ENCODE measurements around the gene VIPR1. TPM values are rescaled to one million over a fixed set of nuclear protein-coding genes. Genes with fewer than 3 reads are reported as not detected.

VIPR1 gene
- total and polyA plus RNA-seq, 7 donors, result 2.6 to 50.6 (median 9.6) TPM

GRCh38 chr3:42581709-42582473 lies 79.4 kb downstream of the VIPR1 start, which contains the start of gene SEC22C:
SEC22C (minus strand) TSS chr3:42581967; CDS start chr3:42569046, 12,921 bp downstream.
- 1% methylated on average over 77 of the region's 77 CpGs for WGBS, 2 donors
- Histone ChIP-seq H3K27me3 (no peaks in the 10 kb centered on the region), H3K4me1 (peaks cover 0 to 26% (median 20%) of the 10 kb centered on the region in 4 donors), H3K36me3 (peaks cover 0 to 6% (median 0%) of the 10 kb centered on the region in 4 donors), H3K27ac (peak within 1 kb of the TSS; percentile 87 to 93 (median 90)), H3K4me3 (peak within 1 kb of the TSS; percentile 56 to 97 (median 86)), H3K9me3 (no peaks in the 10 kb centered on the region)
- no peak for TF ChIP-seq CTCF (IDR thresholded peaks at IDR 0.05)
- no peak for TF ChIP-seq EP300 (IDR thresholded peaks at IDR 0.05)
- peak; percentile 58 to 67 for TF ChIP-seq POLR2A (IDR thresholded peaks at IDR 0.05)
- TF ChIP-seq POLR2AphosphoS5 (IDR thresholded peaks at IDR 0.05), result peak; percentile 82 to 96 (median 86)
- DNase-seq, result peak; percentile 98
- intact Hi-C loops (cut with DNase I), result loop anchor here (5.0 kb wide), 3 partner anchors 70 to 250 kb away; partner anchors contain the start of gene ZBTB47

- H3K27me3 ChIP-seq, result no peaks in the 10 kb centered on the region
- WGBS, 2 donors, result 0 to 1% methylated on average over 3 of the region's 3 CpGs
Observed at GRCh38 chr3:42582474-42583070, 80.1 kb downstream of the VIPR1 start.

More at GRCh38 chr3:42582474-42583070, 80.1 kb downstream of the VIPR1 start:
- H3K9me3 ChIP-seq, result no peaks in the 10 kb centered on the region
- no peak for TF ChIP-seq CTCF (IDR thresholded peaks at IDR 0.05)
- H3K4me3 ChIP-seq, result peak overlapping the region; percentile 56 to 97 (median 86)
- DNase-seq, result no peak
- H3K36me3 ChIP-seq, result peaks cover 0 to 6% (median 0%) of the 10 kb centered on the region in 4 donors
- intact Hi-C loops (cut with DNase I), result loop anchor here (5.0 kb wide), 3 partner anchors 70 to 250 kb away; partner anchors contain the start of gene ZBTB47
- H3K4me1 ChIP-seq, result peaks cover 0 to 26% (median 20%) of the 10 kb centered on the region in 4 donors
- H3K27ac ChIP-seq, result peak overlapping the region; percentile 87 to 93 (median 90)

Small RNA genes within 50 kb of the gene (small RNA-seq; reads per million reads assigned to genes)
- gene AC092047.1, result 0 reads per million in 3 donors

Other genes with a start within 250 kb of the VIPR1 start
- 10 to 100 TPM in 2 of 4 donors, 1 to 10 TPM in 2; 6.9 to 12.5 (median 8.8) TPM for gene CCK, start 236.5 kb upstream of the VIPR1 start, total RNA-seq
- gene CCK, start 236.5 kb upstream of the VIPR1 start, polyA plus RNA-seq, result under 1 TPM in 1 of 3 donors, not detected in 2; 0.20 TPM
- gene LYZL4, start 92.0 kb upstream of the VIPR1 start, total RNA-seq, result not detected
- not detected for gene LYZL4, start 92.0 kb upstream of the VIPR1 start, polyA plus RNA-seq
- 10 to 100 TPM; 48.5 to 89.2 (median 57.2) TPM for gene SEC22C, start 79.3 kb downstream of the VIPR1 start, total RNA-seq
- 10 to 100 TPM in 2 of 3 donors, 1 to 10 TPM in 1; 8.4 to 18.2 (median 11.3) TPM for gene SEC22C, start 79.3 kb downstream of the VIPR1 start, polyA plus RNA-seq
- 10 to 100 TPM in 2 of 4 donors, 1 to 10 TPM in 2; 9.1 to 27.0 (median 12.8) TPM for gene SS18L2, start 88.2 kb downstream of the VIPR1 start, total RNA-seq
- 10 to 100 TPM; 36.6 to 67.3 (median 41.5) TPM for gene SS18L2, start 88.2 kb downstream of the VIPR1 start, polyA plus RNA-seq
- 100 to 1,000 TPM in 1 of 4 donors, 10 to 100 TPM in 3; 81.3 to 130 (median 84.4) TPM for gene NKTR, start 98.0 kb downstream of the VIPR1 start, total RNA-seq
- gene NKTR, start 98.0 kb downstream of the VIPR1 start, polyA plus RNA-seq, result 10 to 100 TPM in 1 of 3 donors, 1 to 10 TPM in 2; 1.8 to 27.9 (median 2.5) TPM
- 10 to 100 TPM; 34.9 to 74.8 (median 56.9) TPM for gene ZBTB47, start 151.1 kb downstream of the VIPR1 start, total RNA-seq
- 10 to 100 TPM in 1 of 3 donors, 1 to 10 TPM in 2; 6.2 to 21.0 (median 9.5) TPM for gene ZBTB47, start 151.1 kb downstream of the VIPR1 start, polyA plus RNA-seq
- under 1 TPM in 1 of 4 donors, not detected in 3; under 0.01 TPM for gene KLHL40, start 182.9 kb downstream of the VIPR1 start, total RNA-seq
- not detected for gene KLHL40, start 182.9 kb downstream of the VIPR1 start, polyA plus RNA-seq
- gene HHATL, start 200.2 kb downstream of the VIPR1 start, total RNA-seq, result not detected
- 1 to 10 TPM in 1 of 3 donors, under 1 TPM in 1, not detected in 1; 0.31 to 1.4 TPM for gene HHATL, start 200.2 kb downstream of the VIPR1 start, polyA plus RNA-seq

All from sigmoid colon (tissue), 7 donors.